Neural cell (in vitro differentiated cells): ENCODE results near the gene TOMM40.

ENCODE experiments used
- CTCF ChIP-seq: fragments of 450-650 bp; IDR thresholded peaks from 2 replicates; pipeline ENCODE4 v1.5.1; 2014; ENCODE audit warnings: antibody characterized with exemption, mild to moderate bottlenecking, moderate library complexity; ENCODE audit not compliant: poor library complexity, severe bottlenecking
- POLR2AphosphoS5 ChIP-seq: IDR thresholded peaks from 2 replicates; pipeline ENCODE4 v1.6.1; 2012

DNA sequence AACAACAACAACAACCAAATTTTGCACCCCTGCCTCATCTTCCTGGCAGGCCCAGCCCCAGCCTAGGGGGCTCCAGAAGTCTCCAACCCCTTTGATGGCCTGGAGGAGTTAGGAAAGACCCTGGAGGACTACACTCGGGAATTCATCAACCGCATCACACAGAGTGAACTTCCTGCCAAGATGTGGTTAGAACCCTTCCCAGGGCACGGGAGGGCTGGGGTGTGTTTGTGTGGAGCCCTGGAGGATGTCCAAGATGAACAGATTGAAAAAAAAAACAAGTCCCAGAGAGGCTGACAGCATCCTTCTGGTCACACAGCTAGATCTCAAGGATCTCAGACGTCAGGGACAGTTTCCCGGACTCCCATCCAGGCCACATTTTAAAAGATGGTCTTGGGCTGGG is 36.7 kb downstream of the TOMM40 start:
- no peak for TF ChIP-seq POLR2AphosphoS5
- TF ChIP-seq CTCF = no peak
